ENCODE results near the gene MACROD2. TPM values are rescaled to one million over a fixed set of nuclear protein-coding genes. Genes with fewer than 3 reads are reported as not detected.

MACROD2 gene
- total and polyA plus RNA-seq, 2 experiments from 2014 or later: 2.8 to 4.3 TPM

DNA sequence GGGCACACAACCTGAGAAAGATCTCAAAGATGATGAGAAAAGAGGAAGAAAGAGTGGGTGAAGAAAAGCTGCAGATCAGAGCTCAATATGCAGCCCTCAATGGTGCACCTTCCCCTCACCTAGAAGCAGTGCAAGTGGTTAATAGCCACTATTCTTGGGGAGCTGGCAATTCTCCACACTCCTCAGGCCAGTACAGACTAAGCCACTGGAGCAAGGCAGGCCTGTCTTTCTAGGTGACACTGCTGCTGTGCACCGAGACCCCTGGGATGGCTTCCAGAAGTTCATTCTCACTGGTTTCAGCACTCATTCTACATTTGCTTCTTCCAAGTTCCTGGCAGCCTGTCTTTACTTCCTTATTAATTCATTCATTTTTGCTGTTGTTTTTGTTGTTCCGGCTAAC is 1604.6 kb downstream of the MACROD2 start:
- no peak overlapping the region for H3K27ac Mint-ChIP-seq
- H3K4me1 ChIP-seq (ENCODE audit: insufficient read depth): no peaks in the 10 kb centered on the region
- H3K4me1 Mint-ChIP-seq: no peaks in the 10 kb centered on the region
- ATAC-seq (no peak), DNase-seq (ENCODE audit: low spot score) (no peak)
- H3K9me2 ChIP-seq (ENCODE audit: insufficient read depth): peaks cover 8% of the 10 kb centered on the region; the same call in 1 of the 2 replicates
- no peaks in the 10 kb centered on the region for H3F3A ChIP-seq (replicated peaks; ENCODE audit: low read depth)
- H3K4me3 ChIP-seq: no peak overlapping the region
- H3K4me3 Mint-ChIP-seq: no peak overlapping the region
- no peaks in the 10 kb centered on the region for H3K27me3 Mint-ChIP-seq (ENCODE audit: insufficient read depth, low read depth, poor library complexity)
- no peak overlapping the region for H2AFZ ChIP-seq
- H3K9me3 Mint-ChIP-seq: no peaks in the 10 kb centered on the region
- no peak overlapping the region for H3K4me2 ChIP-seq
- no peaks in the 10 kb centered on the region for H3K27me3 ChIP-seq (ENCODE audit: insufficient read depth)
- H3K36me3 Mint-ChIP-seq (ENCODE audit: low read depth): no peaks in the 10 kb centered on the region
- H4K20me1 ChIP-seq (replicated peaks; ENCODE audit: insufficient read depth): no peaks in the 10 kb centered on the region
- no peak overlapping the region for H3K27ac ChIP-seq (ENCODE audit: low read depth)
- H3K36me3 ChIP-seq (ENCODE audit: insufficient read depth): no peaks in the 10 kb centered on the region
- no peaks in the 10 kb centered on the region for H3K79me2 ChIP-seq (replicated peaks; ENCODE audit: insufficient read depth)
- TF ChIP-seq, protein P1, sequence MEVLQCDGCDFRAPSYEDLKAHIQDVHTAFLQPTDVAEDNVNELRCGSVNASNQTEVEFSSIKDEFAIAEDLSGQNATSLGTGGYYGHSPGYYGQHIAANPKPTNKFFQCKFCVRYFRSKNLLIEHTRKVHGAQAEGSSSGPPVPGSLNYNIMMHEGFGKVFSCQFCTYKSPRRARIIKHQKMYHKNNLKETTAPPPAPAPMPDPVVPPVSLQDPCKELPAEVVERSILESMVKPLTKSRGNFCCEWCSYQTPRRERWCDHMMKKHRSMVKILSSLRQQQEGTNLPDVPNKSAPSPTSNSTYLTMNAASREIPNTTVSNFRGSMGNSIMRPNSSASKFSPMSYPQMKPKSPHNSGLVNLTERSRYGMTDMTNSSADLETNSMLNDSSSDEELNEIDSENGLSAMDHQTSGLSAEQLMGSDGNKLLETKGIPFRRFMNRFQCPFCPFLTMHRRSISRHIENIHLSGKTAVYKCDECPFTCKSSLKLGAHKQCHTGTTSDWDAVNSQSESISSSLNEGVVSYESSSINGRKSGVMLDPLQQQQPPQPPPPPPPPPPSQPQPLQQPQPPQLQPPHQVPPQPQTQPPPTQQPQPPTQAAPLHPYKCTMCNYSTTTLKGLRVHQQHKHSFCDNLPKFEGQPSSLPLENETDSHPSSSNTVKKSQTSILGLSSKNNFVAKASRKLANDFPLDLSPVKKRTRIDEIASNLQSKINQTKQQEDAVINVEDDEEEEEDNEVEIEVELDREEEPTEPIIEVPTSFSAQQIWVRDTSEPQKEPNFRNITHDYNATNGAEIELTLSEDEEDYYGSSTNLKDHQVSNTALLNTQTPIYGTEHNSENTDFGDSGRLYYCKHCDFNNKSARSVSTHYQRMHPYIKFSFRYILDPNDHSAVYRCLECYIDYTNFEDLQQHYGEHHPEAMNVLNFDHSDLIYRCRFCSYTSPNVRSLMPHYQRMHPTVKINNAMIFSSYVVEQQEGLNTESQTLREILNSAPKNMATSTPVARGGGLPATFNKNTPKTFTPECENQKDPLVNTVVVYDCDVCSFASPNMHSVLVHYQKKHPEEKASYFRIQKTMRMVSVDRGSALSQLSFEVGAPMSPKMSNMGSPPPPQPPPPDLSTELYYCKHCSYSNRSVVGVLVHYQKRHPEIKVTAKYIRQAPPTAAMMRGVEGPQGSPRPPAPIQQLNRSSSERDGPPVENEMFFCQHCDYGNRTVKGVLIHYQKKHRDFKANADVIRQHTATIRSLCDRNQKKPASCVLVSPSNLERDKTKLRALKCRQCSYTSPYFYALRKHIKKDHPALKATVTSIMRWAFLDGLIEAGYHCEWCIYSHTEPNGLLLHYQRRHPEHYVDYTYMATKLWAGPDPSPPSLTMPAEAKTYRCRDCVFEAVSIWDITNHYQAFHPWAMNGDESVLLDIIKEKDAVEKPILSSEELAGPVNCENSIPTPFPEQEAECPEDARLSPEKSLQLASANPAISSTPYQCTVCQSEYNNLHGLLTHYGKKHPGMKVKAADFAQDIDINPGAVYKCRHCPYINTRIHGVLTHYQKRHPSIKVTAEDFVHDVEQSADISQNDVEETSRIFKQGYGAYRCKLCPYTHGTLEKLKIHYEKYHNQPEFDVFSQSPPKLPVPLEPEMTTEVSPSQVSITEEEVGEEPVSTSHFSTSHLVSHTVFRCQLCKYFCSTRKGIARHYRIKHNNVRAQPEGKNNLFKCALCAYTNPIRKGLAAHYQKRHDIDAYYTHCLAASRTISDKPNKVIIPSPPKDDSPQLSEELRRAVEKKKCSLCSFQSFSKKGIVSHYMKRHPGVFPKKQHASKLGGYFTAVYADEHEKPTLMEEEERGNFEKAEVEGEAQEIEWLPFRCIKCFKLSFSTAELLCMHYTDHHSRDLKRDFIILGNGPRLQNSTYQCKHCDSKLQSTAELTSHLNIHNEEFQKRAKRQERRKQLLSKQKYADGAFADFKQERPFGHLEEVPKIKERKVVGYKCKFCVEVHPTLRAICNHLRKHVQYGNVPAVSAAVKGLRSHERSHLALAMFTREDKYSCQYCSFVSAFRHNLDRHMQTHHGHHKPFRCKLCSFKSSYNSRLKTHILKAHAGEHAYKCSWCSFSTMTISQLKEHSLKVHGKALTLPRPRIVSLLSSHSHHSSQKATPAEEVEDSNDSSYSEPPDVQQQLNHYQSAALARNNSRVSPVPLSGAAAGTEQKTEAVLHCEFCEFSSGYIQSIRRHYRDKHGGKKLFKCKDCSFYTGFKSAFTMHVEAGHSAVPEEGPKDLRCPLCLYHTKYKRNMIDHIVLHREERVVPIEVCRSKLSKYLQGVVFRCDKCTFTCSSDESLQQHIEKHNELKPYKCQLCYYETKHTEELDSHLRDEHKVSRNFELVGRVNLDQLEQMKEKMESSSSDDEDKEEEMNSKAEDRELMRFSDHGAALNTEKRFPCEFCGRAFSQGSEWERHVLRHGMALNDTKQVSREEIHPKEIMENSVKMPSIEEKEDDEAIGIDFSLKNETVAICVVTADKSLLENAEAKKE (CRISPR knock-in tag; IDR thresholded peaks at IDR 0.05): no peak
- TF ChIP-seq ETS1 (IDR thresholded peaks at IDR 0.05) (no peak), EZH2 (IDR thresholded peaks at IDR 0.05; ENCODE audit: low read depth, unreplicated experiment) (no peak), NANOG (IDR thresholded peaks at IDR 0.05; ENCODE audit: borderline replicate concordance) (no peak), ZNF331 (CRISPR knock-in tag; IDR thresholded peaks at IDR 0.05; ENCODE audit: low read depth) (no peak), POLR2AphosphoS5 (IDR thresholded peaks at IDR 0.05; ENCODE audit: low read depth) (no peak), STAT1 (IDR thresholded peaks at IDR 0.05; ENCODE audit: unreplicated experiment) (no peak)
- TF ChIP-seq, protein P2, sequence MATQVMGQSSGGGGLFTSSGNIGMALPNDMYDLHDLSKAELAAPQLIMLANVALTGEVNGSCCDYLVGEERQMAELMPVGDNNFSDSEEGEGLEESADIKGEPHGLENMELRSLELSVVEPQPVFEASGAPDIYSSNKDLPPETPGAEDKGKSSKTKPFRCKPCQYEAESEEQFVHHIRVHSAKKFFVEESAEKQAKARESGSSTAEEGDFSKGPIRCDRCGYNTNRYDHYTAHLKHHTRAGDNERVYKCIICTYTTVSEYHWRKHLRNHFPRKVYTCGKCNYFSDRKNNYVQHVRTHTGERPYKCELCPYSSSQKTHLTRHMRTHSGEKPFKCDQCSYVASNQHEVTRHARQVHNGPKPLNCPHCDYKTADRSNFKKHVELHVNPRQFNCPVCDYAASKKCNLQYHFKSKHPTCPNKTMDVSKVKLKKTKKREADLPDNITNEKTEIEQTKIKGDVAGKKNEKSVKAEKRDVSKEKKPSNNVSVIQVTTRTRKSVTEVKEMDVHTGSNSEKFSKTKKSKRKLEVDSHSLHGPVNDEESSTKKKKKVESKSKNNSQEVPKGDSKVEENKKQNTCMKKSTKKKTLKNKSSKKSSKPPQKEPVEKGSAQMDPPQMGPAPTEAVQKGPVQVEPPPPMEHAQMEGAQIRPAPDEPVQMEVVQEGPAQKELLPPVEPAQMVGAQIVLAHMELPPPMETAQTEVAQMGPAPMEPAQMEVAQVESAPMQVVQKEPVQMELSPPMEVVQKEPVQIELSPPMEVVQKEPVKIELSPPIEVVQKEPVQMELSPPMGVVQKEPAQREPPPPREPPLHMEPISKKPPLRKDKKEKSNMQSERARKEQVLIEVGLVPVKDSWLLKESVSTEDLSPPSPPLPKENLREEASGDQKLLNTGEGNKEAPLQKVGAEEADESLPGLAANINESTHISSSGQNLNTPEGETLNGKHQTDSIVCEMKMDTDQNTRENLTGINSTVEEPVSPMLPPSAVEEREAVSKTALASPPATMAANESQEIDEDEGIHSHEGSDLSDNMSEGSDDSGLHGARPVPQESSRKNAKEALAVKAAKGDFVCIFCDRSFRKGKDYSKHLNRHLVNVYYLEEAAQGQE (IDR thresholded peaks at IDR 0.05; ENCODE audit: unreplicated experiment): no peak

Measured in GM23338 (cell line).